ENCODE data around the gene LCA5L.
A peak's percentile ranks its signal among the peaks of the same experiment; 100 is the strongest.

DNA sequence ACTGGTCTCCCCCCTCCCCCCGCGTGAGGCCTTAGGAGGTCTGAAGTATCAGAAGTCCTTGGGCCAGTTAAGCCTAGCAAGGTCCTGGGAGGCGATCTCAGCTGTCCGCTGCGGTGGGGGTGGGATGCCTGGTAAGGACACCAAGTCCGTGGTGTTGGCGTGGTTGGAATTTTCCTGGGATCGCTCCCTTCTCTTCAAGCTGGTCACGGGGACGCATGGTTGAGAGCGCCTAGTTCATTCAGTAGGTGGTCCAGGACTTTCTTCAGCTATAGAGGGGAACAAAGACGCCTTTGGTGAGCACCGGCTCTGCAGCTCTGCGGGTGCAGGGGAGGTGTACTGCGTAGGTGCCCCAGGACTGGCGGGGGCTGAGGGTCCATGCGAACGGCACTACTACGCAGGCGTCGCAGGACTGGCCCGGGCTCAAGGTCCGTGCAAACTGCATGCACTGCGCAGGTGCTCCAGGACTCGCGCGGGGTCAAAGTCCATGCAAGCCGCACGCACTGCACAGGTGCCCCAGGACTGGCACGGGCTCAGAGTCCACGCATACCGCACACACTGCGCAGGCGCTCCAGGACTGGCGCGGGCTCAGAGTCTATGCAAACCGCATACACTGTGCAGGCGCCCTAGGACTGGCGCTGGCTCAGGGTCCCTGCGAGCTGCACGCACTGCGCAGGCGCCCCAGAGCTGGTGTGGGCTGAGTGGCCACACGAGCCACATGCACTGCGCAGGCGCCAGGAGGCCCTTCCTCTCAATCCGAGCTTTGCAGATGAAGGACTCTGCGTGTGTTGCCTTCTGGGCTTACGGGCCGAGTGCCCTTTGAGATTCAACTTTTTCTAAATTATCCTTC, 60.1 kb downstream of the LCA5L start:
- TF ChIP-seq, protein P1, sequence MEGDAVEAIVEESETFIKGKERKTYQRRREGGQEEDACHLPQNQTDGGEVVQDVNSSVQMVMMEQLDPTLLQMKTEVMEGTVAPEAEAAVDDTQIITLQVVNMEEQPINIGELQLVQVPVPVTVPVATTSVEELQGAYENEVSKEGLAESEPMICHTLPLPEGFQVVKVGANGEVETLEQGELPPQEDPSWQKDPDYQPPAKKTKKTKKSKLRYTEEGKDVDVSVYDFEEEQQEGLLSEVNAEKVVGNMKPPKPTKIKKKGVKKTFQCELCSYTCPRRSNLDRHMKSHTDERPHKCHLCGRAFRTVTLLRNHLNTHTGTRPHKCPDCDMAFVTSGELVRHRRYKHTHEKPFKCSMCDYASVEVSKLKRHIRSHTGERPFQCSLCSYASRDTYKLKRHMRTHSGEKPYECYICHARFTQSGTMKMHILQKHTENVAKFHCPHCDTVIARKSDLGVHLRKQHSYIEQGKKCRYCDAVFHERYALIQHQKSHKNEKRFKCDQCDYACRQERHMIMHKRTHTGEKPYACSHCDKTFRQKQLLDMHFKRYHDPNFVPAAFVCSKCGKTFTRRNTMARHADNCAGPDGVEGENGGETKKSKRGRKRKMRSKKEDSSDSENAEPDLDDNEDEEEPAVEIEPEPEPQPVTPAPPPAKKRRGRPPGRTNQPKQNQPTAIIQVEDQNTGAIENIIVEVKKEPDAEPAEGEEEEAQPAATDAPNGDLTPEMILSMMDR (IDR thresholded peaks at IDR 0.05 in 4 of 5, conservative IDR thresholded peaks at IDR 0.05 in 1 of 5): no peak
- peak in 1 of 2 donors; percentile 16 for TF ChIP-seq POLR2A (IDR thresholded peaks at IDR 0.05)

Data from gastrocnemius medialis (tissue), 4 donors.